Measurements from ENCODE around the gene GZMM. TPM values are rescaled to one million over a fixed set of nuclear protein-coding genes. Genes with fewer than 3 reads are reported as not detected.
A peak's percentile ranks its signal among the peaks of the same experiment; 100 is the strongest.

Gene GZMM
- total and polyA plus RNA-seq, 2 experiments from 2014 or later: 0.29 TPM; not detected in 1

DNA sequence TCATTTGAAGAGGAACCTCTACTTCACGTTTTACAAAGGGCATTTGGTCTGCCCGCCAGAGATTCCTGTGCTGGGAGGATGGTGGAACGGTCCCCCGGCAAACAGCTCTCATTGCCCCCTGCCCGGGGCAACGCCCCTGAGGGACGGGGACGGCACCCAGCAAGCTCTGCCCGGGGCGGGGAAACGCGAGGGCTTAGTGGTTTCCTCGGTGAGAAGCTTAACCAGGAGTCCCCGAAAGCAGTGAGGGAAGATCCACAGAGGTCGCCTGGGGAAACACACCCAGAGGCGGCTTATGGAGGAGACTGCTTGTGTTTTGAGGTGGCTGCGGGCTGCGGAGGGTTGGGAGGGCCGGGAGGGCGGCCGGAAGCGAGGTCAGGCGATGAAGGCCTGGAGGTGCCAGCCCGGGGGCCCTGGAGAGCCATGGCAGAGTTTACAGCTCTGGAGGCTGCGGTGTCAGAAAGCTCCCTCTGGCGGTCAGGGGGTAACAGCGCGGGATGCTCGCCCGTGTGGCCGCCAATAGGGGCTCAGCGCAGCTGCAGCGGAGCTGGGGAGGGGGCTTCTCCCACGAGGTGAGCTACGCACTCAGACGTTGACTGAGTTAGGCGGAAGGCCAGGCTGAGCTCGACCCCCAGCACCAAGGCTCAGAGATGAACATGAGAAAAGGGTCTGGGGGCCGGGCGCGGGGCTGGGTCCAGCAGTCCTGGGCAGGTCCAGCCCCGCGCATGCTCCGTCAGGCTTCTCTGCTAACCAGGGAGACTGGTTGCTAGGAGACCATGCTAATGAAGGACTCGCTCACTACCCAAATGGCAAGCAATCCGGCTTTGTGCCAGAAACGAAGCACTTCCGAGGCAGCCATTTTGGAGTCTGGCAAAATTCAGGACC is 37.2 kb upstream of the GZMM start:
- Mint-ChIP-seq H3K27ac (peak overlapping the region; percentile 100), H3K9me3 (peaks cover 15% of the 10 kb centered on the region), H3K36me3 (ENCODE audit: low read depth) (peaks cover 19% of the 10 kb centered on the region), H3K4me1 (peaks cover 18% of the 10 kb centered on the region), H3K27me3 (ENCODE audit: insufficient read depth, low read depth, poor library complexity) (peaks cover 23% of the 10 kb centered on the region), H3K4me3 (peak overlapping the region; percentile 85)
- H3K4me3 ChIP-seq: peak overlapping the region; percentile 81
- H3K27ac ChIP-seq (ENCODE audit: low read depth): peak overlapping the region; percentile 93
- peak; percentile 99 for DNase-seq (ENCODE audit: low spot score)
- no peaks in the 10 kb centered on the region for H4K20me1 ChIP-seq (replicated peaks; ENCODE audit: insufficient read depth)
- H3K27me3 ChIP-seq (ENCODE audit: insufficient read depth): no peaks in the 10 kb centered on the region
- H3K4me2 ChIP-seq: peak overlapping the region; percentile 98
- peaks cover 13% of the 10 kb centered on the region; the same call in 1 of the 2 replicates for H3K4me1 ChIP-seq (ENCODE audit: insufficient read depth)
- H3K79me2 ChIP-seq (replicated peaks; ENCODE audit: insufficient read depth): no peaks in the 10 kb centered on the region
- H3K9me2 ChIP-seq (ENCODE audit: insufficient read depth): no peaks in the 10 kb centered on the region
- 0 out of 2 replicates have a peak, but pooled peaks cover 14% of the 10 kb centered on the region for H3F3A ChIP-seq (replicated peaks; ENCODE audit: low read depth)
- ATAC-seq: peak; percentile 71
- TF ChIP-seq, protein P1, sequence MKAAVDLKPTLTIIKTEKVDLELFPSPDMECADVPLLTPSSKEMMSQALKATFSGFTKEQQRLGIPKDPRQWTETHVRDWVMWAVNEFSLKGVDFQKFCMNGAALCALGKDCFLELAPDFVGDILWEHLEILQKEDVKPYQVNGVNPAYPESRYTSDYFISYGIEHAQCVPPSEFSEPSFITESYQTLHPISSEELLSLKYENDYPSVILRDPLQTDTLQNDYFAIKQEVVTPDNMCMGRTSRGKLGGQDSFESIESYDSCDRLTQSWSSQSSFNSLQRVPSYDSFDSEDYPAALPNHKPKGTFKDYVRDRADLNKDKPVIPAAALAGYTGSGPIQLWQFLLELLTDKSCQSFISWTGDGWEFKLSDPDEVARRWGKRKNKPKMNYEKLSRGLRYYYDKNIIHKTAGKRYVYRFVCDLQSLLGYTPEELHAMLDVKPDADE (IDR thresholded peaks at IDR 0.05): no peak
- TF ChIP-seq, protein P2, sequence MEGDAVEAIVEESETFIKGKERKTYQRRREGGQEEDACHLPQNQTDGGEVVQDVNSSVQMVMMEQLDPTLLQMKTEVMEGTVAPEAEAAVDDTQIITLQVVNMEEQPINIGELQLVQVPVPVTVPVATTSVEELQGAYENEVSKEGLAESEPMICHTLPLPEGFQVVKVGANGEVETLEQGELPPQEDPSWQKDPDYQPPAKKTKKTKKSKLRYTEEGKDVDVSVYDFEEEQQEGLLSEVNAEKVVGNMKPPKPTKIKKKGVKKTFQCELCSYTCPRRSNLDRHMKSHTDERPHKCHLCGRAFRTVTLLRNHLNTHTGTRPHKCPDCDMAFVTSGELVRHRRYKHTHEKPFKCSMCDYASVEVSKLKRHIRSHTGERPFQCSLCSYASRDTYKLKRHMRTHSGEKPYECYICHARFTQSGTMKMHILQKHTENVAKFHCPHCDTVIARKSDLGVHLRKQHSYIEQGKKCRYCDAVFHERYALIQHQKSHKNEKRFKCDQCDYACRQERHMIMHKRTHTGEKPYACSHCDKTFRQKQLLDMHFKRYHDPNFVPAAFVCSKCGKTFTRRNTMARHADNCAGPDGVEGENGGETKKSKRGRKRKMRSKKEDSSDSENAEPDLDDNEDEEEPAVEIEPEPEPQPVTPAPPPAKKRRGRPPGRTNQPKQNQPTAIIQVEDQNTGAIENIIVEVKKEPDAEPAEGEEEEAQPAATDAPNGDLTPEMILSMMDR (conservative IDR thresholded peaks at IDR 0.05; ENCODE audit: low read depth in 2 of 2): peak; percentile 79 to 85
- TF ChIP-seq EZH2 (IDR thresholded peaks at IDR 0.05; ENCODE audit: low read depth, unreplicated experiment): no peak
- TF ChIP-seq JUNB (IDR thresholded peaks at IDR 0.05; ENCODE audit: unreplicated experiment): no peak
- TF ChIP-seq ZNF331 (CRISPR knock-in tag; IDR thresholded peaks at IDR 0.05; ENCODE audit: low read depth): no peak
- peak; percentile 29 for TF ChIP-seq POLR2AphosphoS5 (IDR thresholded peaks at IDR 0.05; ENCODE audit: low read depth)
- TF ChIP-seq, protein P3, sequence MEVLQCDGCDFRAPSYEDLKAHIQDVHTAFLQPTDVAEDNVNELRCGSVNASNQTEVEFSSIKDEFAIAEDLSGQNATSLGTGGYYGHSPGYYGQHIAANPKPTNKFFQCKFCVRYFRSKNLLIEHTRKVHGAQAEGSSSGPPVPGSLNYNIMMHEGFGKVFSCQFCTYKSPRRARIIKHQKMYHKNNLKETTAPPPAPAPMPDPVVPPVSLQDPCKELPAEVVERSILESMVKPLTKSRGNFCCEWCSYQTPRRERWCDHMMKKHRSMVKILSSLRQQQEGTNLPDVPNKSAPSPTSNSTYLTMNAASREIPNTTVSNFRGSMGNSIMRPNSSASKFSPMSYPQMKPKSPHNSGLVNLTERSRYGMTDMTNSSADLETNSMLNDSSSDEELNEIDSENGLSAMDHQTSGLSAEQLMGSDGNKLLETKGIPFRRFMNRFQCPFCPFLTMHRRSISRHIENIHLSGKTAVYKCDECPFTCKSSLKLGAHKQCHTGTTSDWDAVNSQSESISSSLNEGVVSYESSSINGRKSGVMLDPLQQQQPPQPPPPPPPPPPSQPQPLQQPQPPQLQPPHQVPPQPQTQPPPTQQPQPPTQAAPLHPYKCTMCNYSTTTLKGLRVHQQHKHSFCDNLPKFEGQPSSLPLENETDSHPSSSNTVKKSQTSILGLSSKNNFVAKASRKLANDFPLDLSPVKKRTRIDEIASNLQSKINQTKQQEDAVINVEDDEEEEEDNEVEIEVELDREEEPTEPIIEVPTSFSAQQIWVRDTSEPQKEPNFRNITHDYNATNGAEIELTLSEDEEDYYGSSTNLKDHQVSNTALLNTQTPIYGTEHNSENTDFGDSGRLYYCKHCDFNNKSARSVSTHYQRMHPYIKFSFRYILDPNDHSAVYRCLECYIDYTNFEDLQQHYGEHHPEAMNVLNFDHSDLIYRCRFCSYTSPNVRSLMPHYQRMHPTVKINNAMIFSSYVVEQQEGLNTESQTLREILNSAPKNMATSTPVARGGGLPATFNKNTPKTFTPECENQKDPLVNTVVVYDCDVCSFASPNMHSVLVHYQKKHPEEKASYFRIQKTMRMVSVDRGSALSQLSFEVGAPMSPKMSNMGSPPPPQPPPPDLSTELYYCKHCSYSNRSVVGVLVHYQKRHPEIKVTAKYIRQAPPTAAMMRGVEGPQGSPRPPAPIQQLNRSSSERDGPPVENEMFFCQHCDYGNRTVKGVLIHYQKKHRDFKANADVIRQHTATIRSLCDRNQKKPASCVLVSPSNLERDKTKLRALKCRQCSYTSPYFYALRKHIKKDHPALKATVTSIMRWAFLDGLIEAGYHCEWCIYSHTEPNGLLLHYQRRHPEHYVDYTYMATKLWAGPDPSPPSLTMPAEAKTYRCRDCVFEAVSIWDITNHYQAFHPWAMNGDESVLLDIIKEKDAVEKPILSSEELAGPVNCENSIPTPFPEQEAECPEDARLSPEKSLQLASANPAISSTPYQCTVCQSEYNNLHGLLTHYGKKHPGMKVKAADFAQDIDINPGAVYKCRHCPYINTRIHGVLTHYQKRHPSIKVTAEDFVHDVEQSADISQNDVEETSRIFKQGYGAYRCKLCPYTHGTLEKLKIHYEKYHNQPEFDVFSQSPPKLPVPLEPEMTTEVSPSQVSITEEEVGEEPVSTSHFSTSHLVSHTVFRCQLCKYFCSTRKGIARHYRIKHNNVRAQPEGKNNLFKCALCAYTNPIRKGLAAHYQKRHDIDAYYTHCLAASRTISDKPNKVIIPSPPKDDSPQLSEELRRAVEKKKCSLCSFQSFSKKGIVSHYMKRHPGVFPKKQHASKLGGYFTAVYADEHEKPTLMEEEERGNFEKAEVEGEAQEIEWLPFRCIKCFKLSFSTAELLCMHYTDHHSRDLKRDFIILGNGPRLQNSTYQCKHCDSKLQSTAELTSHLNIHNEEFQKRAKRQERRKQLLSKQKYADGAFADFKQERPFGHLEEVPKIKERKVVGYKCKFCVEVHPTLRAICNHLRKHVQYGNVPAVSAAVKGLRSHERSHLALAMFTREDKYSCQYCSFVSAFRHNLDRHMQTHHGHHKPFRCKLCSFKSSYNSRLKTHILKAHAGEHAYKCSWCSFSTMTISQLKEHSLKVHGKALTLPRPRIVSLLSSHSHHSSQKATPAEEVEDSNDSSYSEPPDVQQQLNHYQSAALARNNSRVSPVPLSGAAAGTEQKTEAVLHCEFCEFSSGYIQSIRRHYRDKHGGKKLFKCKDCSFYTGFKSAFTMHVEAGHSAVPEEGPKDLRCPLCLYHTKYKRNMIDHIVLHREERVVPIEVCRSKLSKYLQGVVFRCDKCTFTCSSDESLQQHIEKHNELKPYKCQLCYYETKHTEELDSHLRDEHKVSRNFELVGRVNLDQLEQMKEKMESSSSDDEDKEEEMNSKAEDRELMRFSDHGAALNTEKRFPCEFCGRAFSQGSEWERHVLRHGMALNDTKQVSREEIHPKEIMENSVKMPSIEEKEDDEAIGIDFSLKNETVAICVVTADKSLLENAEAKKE (CRISPR knock-in tag; IDR thresholded peaks at IDR 0.05): no peak
- TF ChIP-seq ZNF114 (CRISPR knock-in tag; IDR thresholded peaks at IDR 0.05): no peak
- TF ChIP-seq EZH2phosphoT487 (IDR thresholded peaks at IDR 0.05; ENCODE audit: unreplicated experiment): no peak
- TF ChIP-seq NANOG (IDR thresholded peaks at IDR 0.05; ENCODE audit: borderline replicate concordance): no peak
- no peak for TF ChIP-seq STAT1 (IDR thresholded peaks at IDR 0.05; ENCODE audit: unreplicated experiment)
- peak; percentile 63 for TF ChIP-seq CREB1 (CRISPR knock-in tag; IDR thresholded peaks at IDR 0.05; ENCODE audit: low read depth)
- TF ChIP-seq, protein P4, sequence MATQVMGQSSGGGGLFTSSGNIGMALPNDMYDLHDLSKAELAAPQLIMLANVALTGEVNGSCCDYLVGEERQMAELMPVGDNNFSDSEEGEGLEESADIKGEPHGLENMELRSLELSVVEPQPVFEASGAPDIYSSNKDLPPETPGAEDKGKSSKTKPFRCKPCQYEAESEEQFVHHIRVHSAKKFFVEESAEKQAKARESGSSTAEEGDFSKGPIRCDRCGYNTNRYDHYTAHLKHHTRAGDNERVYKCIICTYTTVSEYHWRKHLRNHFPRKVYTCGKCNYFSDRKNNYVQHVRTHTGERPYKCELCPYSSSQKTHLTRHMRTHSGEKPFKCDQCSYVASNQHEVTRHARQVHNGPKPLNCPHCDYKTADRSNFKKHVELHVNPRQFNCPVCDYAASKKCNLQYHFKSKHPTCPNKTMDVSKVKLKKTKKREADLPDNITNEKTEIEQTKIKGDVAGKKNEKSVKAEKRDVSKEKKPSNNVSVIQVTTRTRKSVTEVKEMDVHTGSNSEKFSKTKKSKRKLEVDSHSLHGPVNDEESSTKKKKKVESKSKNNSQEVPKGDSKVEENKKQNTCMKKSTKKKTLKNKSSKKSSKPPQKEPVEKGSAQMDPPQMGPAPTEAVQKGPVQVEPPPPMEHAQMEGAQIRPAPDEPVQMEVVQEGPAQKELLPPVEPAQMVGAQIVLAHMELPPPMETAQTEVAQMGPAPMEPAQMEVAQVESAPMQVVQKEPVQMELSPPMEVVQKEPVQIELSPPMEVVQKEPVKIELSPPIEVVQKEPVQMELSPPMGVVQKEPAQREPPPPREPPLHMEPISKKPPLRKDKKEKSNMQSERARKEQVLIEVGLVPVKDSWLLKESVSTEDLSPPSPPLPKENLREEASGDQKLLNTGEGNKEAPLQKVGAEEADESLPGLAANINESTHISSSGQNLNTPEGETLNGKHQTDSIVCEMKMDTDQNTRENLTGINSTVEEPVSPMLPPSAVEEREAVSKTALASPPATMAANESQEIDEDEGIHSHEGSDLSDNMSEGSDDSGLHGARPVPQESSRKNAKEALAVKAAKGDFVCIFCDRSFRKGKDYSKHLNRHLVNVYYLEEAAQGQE (IDR thresholded peaks at IDR 0.05; ENCODE audit: unreplicated experiment): no peak
- H2AFZ ChIP-seq: peak overlapping the region; percentile 91
- no peaks in the 10 kb centered on the region; the same call in 1 of the 2 replicates for H3K36me3 ChIP-seq (ENCODE audit: insufficient read depth)

Measured in GM23338 (cell line).